ENCODE measurements around the gene GUCY1B1. TPM values are rescaled to one million over a fixed set of nuclear protein-coding genes. Genes with fewer than 3 reads are reported as not detected.

GUCY1B1 gene
- polyA plus RNA-seq, 2 of the 4 experiments (the other 2 are of a cell fraction) = 0.14 to 0.43 TPM

DNA sequence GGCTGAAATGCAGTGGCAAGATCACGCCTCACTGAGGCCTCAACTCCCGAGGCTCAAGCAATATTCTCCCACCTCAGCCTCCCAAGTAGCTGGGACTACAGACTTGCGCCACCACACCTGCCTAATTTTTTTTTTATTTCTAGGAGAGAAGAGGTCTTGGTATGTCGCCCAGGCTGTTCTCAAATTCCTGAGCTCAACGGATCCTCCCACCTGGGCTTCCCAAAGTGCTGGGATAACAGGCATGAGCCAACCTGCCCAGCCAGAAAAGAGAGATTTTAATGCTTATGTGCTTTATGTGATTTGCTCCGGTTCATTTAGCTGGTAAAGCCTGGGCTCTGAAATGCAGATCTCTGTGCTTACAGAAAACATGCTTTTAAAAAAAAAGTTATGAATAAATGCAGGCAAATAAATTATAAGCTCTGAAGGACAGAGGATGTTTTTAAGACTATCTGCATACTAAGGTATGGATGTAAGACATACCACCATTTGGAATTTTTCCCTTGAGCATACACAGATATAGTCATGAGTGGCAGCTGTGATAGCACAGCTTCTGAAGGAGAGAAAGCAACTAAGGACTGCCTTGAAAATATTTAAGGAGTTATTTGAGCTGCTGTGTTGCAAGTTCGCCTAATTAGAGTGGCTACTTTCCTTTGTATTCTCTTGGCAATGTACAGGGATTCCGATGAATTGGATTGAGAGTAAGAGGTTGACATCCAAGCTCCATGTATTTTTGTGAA lies 13.8 kb downstream of the GUCY1B1 start:
- ChIA-PET CTCF (no interaction called here), POLR2A (no interaction called here)

DNA sequence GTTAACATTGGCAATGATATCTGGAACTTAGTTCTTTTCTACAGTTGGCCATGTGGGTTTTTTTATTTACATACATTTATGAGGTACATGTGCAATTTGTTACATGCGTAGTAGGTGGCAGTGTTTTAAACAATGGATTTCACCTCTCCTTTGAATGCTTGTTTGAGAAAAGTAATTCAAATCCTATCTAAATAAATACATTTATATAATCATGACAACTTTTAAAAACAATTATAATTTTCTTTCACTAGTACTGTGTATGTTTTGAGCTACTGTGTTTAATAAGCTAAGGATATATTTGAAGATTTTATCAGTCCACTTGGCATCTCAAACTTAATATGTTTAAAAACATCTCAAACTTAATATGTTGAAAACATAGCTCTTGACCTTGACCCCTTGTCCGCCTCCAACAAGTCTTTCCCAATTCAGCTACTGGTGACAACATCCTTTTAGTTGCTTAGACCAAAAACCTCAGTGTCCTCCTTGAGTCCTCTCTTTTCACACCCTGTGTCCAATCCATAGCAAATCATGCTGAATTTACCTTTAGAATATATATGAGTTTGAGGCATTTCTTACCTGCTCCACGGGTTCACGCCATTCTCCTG lies 14.5 kb downstream of the GUCY1B1 start:
- no peak for FAIRE-seq
- POLR2A ChIA-PET = no interaction called here
- Histone ChIP-seq H3K4me3 (no peak overlapping the region), H3K9me3 (no peaks in the 10 kb centered on the region), H3K27ac (no peak overlapping the region), H3K4me2 (no peak overlapping the region), H3K4me1 (no peaks in the 10 kb centered on the region)
- no peak for ATAC-seq
- no peak for DNase-seq (ENCODE audit: low read depth in 1 of 2, low spot score in 1 of 2)
- WGBS (ENCODE audit: missing lambda C conversion rate) = 56% methylated on average over 4 of the region's 4 CpGs
- CTCF ChIA-PET = no interaction called here
- TF ChIP-seq BHLHE40 (IDR thresholded peaks at IDR 0.05; ENCODE audit: low read depth, low read length) (no peak), HOXB13 (CRISPR knock-in tag; IDR thresholded peaks at IDR 0.05; ENCODE audit: low read depth) (no peak), RARB (CRISPR knock-in tag; IDR thresholded peaks at IDR 0.05) (no peak), CBX2 (IDR thresholded peaks at IDR 0.05; ENCODE audit: borderline replicate concordance, low read depth) (no peak), FOSL2 (IDR thresholded peaks at IDR 0.05) (no peak), FOSL2 (CRISPR knock-in tag; IDR thresholded peaks at IDR 0.05) (no peak), FOSB (CRISPR knock-in tag; IDR thresholded peaks at IDR 0.05) (no peak), CHD2 (IDR thresholded peaks at IDR 0.05; ENCODE audit: low read length, partially characterized antibody) (no peak), JUN (IDR thresholded peaks at IDR 0.05) (no peak), HOXB5 (CRISPR knock-in tag; IDR thresholded peaks at IDR 0.05) (no peak), RFX5 (IDR thresholded peaks at IDR 0.05) (no peak)

More for the DNA sequence above, 13.8 kb downstream of the GUCY1B1 start:
- WGBS (ENCODE audit: missing lambda C conversion rate) = 25% methylated on average over 8 of the region's 8 CpGs
- H3K9me3 ChIP-seq = no peaks in the 10 kb centered on the region
- TF ChIP-seq HOXA7 (CRISPR knock-in tag; IDR thresholded peaks at IDR 0.05) (no peak), NR3C1 (IDR thresholded peaks at IDR 0.05) (no peak), FOSB (CRISPR knock-in tag; IDR thresholded peaks at IDR 0.05) (no peak), KDM1A (IDR thresholded peaks at IDR 0.05; ENCODE audit: low read depth) (no peak), EHMT2 (IDR thresholded peaks at IDR 0.05; ENCODE audit: low read depth) (no peak), HDAC2 (IDR thresholded peaks at IDR 0.05) (no peak), JUNB (IDR thresholded peaks at IDR 0.05) (no peak), NPAS2 (CRISPR knock-in tag; IDR thresholded peaks at IDR 0.05; ENCODE audit: borderline replicate concordance) (no peak), HEYL (CRISPR knock-in tag; IDR thresholded peaks at IDR 0.05) (no peak), FOXS1 (CRISPR knock-in tag; IDR thresholded peaks at IDR 0.05) (no peak)
- TF ChIP-seq, protein P1, sequence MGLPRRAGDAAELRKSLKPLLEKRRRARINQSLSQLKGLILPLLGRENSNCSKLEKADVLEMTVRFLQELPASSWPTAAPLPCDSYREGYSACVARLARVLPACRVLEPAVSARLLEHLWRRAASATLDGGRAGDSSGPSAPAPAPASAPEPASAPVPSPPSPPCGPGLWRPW (IDR thresholded peaks at IDR 0.05) = no peak
- H3K4me1 ChIP-seq = no peaks in the 10 kb centered on the region
- no peak for FAIRE-seq
- H3K4me2 ChIP-seq = no peak overlapping the region
- no peak overlapping the region for H3K4me3 ChIP-seq
- no peak for ATAC-seq
- no peak overlapping the region for H3K27ac ChIP-seq
- no peak for DNase-seq (ENCODE audit: low read depth in 1 of 2, low spot score in 1 of 2)

DNA sequence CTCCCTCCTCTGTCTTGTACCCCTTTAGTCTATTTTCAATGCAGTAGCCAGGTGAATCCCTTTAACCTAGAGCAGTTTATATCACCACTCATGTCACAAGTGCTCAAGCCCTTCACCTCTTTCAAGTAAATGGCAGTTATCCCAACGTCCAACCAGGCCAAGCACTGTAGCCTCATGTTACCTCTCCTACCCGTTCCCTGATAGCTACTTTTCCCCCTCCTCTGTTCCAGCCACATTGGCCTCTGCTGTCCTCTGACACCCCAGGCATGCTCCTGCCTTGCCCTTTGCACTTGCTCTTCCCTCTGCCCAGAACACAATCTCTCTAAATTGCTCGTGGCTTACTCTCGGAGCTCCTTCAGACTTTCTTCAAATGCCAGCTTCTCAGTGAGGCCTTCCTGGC lies 15.2 kb downstream of the GUCY1B1 start:
- 35% methylated on average over 4 of the region's 4 CpGs for WGBS (ENCODE audit: missing lambda C conversion rate)
- POLR2A ChIA-PET = no interaction called here

More for the DNA sequence above, 15.2 kb downstream of the GUCY1B1 start:
- Histone ChIP-seq H3K4me1 (no peaks in the 10 kb centered on the region), H3K4me2 (no peak overlapping the region), H3K27ac (no peak overlapping the region), H3K9me3 (no peaks in the 10 kb centered on the region), H3K4me3 (no peak overlapping the region)
- TF ChIP-seq, protein P2, sequence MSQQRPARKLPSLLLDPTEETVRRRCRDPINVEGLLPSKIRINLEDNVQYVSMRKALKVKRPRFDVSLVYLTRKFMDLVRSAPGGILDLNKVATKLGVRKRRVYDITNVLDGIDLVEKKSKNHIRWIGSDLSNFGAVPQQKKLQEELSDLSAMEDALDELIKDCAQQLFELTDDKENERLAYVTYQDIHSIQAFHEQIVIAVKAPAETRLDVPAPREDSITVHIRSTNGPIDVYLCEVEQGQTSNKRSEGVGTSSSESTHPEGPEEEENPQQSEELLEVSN (IDR thresholded peaks at IDR 0.05; ENCODE audit: borderline replicate concordance, low read depth) = no peak
- TF ChIP-seq CEBPB (IDR thresholded peaks at IDR 0.05) (no peak), FOXS1 (CRISPR knock-in tag; IDR thresholded peaks at IDR 0.05) (no peak), RCOR1 (IDR thresholded peaks at IDR 0.05; ENCODE audit: low read depth, low read length) (no peak), HOXB5 (CRISPR knock-in tag; IDR thresholded peaks at IDR 0.05) (no peak), SMC3 (IDR thresholded peaks at IDR 0.05) (no peak), SREBF2 (IDR thresholded peaks at IDR 0.05) (no peak)
- FAIRE-seq (no peak), ATAC-seq (no peak), DNase-seq (ENCODE audit: low read depth in 1 of 2, low spot score in 1 of 2) (no peak)
- CTCF ChIA-PET = interaction anchor here (0.7 kb wide), 1 partner anchor 13 kb away, joined by 3 read pairs; no protein-coding TSS in a partner anchor
